ENCODE measurements around the gene DSCAML1.

The DSCAML1 gene

DNA sequence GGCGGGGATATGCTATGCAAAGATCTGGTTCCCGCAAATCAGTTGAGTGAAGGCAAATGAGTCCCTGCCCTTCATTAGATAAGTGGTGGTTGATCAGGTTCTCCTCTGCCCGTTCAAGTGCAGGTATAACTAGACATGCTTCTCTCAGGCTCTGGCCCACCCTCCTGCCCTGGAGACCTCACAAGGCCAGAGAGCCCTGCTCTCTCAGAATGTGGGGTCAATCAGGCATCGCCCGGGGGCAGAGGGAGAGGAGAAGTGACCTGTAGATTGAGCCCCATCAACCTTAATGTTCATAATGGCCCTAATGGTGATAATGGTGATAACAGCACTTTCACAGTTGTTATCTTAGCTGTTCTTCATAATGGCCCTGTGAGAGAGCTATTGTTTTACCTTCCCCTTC, 224.3 kb downstream of the DSCAML1 start:
- no peak for DNase-seq

- DNase-seq = no peak
Observed at GRCh38 chr11:117572129-117572528, 224.9 kb downstream of the DSCAML1 start.

DNA sequence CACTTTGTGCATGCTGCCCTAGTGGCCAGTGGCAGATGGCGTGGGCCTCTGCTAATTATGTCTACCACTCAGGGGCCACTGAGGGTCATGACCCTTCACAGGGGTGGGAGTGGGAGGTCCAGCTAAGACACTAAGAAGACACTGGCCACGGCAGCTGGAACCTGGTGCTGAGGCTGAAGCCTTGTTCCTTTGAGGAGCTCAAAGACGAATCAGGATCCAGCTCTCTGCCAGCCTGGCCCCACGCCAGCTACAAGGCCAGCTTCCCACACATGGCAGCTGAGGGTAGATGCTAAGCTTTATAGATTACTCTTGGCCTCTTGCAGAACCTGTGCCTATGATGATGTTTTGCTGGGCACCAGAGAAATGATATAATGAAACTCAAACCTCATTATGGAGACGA, 226.3 kb downstream of the DSCAML1 start:
- DNase-seq = no peak

- no peak for DNase-seq
Observed at GRCh38 chr11:117569911-117570310, 227.1 kb downstream of the DSCAML1 start.

- DNase-seq = no peak
Observed at GRCh38 chr11:117565709-117566108, 231.3 kb downstream of the DSCAML1 start.

- no peak for DNase-seq
Observed at GRCh38 chr11:117564321-117564720, 232.7 kb downstream of the DSCAML1 start.

- no peak for DNase-seq
Observed at GRCh38 chr11:117563556-117563955, 233.5 kb downstream of the DSCAML1 start.

DNA sequence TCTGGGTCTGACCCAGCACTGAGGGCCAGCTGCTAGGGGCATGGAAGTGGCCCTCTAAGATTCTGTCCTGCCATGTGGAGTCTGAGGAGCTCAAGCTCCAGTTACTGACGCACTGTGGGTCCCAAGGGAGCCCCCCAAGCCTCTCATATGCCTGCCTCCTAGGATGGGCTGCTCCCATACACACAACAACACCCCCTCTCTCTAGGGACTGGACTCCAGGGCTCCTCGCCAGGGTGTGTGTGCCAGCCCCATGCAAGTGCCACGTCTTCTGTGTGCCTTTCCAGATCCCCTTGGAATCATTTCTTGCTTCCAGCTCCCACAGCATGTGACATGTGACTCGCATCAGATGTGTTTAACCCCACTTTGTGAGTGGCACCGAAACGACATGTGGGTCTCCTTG, 234.9 kb downstream of the DSCAML1 start:
- no peak for DNase-seq

DNA sequence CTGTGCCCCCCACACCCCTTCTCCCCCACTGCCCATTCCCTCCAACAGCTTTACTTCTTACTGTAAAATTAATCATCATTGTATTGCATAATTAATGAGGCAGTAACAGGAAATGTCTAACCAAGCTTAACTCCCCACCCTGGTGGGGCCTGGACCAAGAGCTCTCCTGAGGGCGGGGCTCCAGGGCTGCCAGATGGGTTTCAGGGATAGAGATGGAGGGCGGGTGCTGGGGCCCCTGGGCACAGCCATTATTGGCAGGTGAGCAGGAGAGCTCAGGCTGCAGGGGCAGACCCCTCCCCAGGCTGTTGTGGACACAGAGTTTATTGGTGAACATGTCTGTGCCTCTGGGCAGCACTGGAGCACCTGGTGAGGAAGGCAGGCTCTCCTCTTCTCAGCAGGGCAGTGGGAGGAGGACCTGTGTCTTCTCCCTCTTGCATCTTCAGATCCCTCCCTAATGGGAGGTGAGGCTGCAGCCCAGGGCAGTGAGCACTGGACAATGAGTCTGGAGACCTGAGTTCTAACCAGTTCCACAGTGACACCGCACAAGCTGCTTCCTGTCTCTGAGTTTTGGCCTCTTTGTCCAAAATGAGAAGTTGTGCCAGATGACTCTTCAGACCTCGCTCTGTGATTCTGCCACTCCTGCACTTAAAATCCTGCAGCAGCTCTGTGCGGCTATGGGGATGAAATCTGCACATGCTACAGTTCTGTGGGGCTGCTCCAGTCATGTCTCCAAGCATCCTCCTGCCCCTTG, 236.1 kb downstream of the DSCAML1 start:
- no peak for DNase-seq

- no peak for DNase-seq
Observed at GRCh38 chr11:117559698-117560097, 237.3 kb downstream of the DSCAML1 start.

DNA sequence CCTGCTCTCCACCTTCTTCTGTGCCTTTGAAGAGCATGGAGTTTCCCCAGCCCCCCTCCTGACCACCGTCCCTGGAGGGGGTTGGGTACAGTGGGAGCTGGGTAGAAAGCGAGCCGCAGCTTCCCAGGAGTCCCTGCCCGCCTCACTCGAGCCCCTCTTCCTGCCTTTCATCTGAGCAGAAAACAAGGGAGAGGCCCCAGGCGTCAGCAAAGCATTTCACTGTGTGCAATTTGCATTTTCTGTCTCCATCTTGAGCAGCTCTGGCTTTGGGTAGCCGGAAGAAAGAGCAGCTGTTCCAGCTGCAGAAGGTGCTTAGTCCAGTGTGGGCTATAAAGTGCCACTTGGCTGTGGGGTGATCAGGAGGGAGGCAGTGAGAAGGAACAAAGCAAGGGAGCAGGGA, 239.7 kb downstream of the DSCAML1 start:
- no peak for DNase-seq

DNA sequence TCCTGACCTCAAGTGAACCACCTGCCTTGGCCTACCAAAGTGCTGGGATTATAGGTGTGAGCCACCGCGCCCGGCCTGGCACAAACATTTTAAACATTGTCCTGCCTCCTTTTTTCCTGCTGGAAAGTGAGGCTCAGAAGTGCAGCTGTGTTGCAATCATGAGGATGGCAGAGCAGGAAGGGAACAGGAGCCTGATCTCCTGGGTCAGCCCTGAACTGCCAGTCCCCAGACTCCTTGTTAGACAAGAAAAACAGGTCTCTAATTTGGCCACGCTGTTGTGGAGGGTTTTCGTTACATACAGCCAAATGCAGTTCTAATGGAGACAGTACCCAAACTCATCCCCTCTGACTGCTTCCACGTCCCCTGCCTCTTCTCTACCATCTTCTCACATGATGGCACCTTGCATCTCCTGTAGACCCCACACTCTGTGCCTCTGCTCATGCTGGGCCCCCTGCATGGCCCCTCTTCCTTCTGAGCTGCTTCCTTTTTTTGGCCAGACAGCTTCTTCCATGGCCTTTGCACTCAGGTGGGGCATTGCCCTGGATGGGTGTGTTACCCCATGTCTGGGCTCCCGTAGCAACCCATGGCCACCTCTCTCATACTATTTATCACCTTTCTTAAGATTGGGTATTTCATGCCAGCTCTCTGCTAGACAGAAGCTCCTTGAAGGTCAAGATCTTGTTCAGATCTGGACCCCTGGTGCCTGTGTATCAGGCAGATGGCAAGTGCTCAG, 242.2 kb downstream of the DSCAML1 start:
- DNase-seq = no peak

DNA sequence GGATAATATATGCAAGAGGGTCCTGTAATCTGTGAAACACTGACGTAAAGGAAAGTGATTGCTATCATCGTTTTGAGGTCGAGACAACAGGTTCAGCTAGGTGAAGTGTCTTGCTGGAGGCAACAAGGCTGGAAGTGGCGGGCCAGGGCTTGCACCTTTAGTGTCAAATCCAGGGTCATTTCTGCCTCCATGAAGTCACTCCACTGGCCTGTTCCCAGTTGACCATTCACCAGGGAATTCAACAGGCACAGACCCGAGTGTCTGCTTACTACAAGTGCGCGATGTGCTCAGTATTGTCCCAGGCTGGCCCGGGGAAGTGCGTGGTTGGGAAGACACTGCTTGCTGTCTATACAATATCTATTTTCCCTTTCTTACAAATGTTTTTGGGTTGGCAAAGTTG, 244.4 kb downstream of the DSCAML1 start:
- no peak for DNase-seq

GRCh38 chr11:117551761-117552343, 245.2 kb downstream of the DSCAML1 start:
- no peak for DNase-seq

GRCh38 chr11:117550466-117550865, 246.6 kb downstream of the DSCAML1 start:
- no peak for DNase-seq

DNA sequence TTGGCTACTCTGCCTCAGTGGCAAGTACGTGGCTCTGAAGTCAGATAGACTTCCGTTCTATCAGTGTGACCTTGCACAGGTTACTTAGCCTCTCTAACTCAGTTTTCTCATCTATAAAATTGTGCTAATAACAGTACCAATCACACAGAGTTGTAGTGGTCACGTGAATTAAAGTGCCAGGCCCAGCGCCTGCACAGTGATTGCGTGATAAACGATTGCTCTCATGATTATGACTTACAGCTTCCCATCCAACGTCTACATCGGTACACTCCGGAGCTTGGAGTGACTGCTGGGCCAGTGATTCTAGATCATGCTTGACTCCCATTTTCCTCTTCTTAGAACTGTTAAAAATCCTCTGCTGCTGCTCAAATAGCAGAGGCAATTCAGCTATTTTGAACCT, 247.6 kb downstream of the DSCAML1 start:
- DNase-seq = no peak

DNA sequence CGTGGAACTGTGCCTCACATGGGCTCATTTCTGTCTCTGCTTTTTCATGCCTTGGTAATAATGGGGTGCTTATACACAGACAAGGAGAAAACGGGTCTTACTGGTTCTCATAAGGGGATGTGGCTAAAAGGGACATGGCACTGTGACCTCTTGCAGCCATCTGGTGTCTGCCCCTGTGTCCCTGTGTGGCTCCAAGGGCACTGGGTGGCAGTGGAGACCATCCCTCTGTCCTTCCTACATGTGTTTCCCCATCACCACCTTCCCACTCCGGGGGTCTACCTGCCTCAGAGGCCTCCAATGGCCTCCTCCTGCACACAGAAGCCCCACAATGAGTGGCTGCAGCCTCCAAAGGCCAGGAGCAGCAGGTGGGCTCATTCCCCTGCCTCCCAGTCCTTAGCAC, 248.1 kb downstream of the DSCAML1 start:
- DNase-seq = no peak

GRCh38 chr11:117547946-117548345, 249.1 kb downstream of the DSCAML1 start:
- no peak for DNase-seq

- no peak for DNase-seq
Observed at GRCh38 chr11:117547195-117547850, 249.7 kb downstream of the DSCAML1 start.

GRCh38 chr11:117546431-117547194, 250.4 kb downstream of the DSCAML1 start:
- no peak for DNase-seq

GRCh38 chr11:117545706-117546105, 251.3 kb downstream of the DSCAML1 start:
- DNase-seq = no peak

DNA sequence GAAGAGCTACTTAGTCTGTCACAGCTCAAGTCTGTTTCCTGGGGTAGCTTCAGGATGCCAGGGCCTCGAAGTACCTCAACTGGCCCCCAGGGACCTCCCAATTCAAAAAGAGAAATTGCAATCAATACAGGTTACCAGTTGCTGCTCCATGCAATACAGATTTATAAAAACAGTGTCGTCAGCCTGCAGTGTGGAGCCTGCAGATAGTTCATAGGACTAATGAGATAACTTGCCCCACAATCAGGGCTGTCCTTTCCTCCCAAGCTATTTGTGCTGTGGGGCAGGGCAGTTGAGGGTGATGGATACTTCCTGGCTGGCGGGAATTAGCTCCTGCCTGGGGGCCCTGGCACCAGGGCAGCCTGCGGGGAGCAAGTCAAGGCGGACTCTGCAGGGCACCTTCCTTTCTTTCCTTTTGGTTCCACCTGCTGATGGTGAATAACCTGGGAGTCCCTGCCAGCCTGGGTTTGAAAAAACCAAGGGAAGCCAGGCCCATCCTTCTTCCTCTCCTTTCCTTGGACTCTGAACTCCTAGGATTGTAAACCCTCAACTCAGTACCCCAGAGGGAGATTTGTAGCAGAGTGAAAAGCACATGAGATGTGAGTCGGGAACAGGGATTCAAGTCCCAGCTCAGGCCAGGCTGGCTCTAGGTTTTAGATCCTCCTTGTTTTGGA, 252.8 kb downstream of the DSCAML1 start:
- DNase-seq = no peak

All from suppressor macrophage treated with lipopolysaccharide for 1 hour (primary cell).